GM19193 (cell line): Measurements from ENCODE around the gene ITPR1.

Experiments used
- POLR2A ChIP-seq: IDR thresholded peaks from 4 replicates; pipeline ENCODE4 v1.6.1; 2011; ENCODE audit not compliant: insufficient read depth, insufficient read length; ENCODE audit errors: extremely low read depth

Gene ITPR1

DNA sequence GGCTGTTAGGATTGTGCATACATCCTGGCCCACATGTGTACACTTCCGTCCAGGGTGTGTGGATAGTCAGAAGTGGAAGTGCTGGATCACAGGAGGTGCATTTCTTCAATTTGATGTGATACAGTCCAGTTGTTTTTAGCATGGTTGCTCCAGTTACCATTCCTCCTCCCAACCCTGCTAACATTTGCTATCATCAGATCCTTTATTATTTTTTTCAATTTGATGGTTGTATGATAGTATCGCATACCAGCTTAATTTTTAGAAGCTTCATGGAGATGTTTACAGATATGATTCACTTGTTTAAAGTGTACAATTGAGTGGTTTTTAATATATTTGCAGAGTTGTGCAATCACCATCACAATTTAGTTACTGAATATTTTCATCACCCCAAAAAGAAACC is 202.7 kb downstream of the ITPR1 start:
- no peak for TF ChIP-seq POLR2A

- TF ChIP-seq POLR2A = no peak
These were observed 203.1 kb downstream of the ITPR1 start for GRCh38 chr3:4696266-4696665.

GRCh38 chr3:4698125-4698821 is 205.1 kb downstream of the ITPR1 start:
- TF ChIP-seq POLR2A = no peak

GRCh38 chr3:4703054-4703480 is 209.9 kb downstream of the ITPR1 start:
- TF ChIP-seq POLR2A = no peak

DNA sequence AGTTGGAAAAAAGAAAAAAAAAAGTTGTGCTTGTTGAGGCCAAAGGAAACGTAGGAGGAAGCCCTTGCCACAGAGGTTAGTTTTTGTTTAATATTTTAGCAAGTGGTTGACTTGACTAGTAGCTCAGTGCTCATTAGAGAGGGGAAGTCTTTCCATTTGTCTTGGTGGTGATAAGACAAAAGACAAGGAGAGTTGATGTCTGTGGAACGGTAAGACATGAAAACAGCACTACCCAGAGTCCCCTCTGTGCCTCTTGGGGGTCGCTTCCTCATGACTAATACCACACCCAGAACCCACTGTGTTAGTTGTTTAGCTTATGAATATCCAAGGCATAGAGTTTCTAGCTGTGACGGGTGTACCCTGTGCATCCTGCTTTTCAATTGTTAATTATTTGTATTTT is 211.4 kb downstream of the ITPR1 start:
- no peak for TF ChIP-seq POLR2A

- TF ChIP-seq POLR2A = no peak
These were observed 214.2 kb downstream of the ITPR1 start for GRCh38 chr3:4707324-4707723.

DNA sequence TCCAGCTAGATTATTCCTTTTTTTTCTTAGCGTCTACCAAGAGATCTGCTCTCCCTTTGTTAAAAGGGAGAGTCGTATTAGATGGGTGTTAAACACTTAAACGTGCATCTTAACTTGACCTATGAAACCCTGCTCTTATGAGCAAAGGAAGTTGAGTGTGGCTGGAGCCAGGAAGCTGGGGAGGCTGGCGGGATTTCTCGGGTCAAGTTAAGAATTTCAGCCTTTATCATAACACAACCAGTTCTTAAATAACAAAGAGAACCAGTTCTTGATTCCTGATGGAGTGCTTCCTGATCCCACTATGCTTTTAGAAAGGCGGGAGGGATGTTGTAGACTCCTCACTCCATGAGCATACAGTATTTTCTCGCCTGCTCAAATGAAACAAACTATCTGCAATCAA is 215.1 kb downstream of the ITPR1 start:
- TF ChIP-seq POLR2A = no peak

- no peak for TF ChIP-seq POLR2A
These were observed 216.2 kb downstream of the ITPR1 start for GRCh38 chr3:4709341-4709740.

- no peak for TF ChIP-seq POLR2A
These were observed 217.0 kb downstream of the ITPR1 start for GRCh38 chr3:4710191-4710590.

DNA sequence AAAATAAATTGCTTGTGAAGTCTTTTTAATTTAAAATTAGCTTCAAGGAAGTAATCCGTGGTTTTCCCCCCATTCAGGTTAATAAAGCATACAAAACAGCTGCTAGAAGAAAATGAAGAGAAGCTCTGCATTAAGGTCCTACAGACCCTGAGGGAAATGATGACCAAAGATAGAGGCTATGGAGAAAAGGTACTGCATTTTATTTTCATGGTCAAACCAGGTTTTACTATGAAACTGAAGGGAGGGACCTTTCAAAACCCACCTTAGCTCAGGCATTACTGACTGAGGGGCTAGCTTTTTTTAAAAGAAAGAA is 218.5 kb downstream of the ITPR1 start:
- TF ChIP-seq POLR2A = no peak

DNA sequence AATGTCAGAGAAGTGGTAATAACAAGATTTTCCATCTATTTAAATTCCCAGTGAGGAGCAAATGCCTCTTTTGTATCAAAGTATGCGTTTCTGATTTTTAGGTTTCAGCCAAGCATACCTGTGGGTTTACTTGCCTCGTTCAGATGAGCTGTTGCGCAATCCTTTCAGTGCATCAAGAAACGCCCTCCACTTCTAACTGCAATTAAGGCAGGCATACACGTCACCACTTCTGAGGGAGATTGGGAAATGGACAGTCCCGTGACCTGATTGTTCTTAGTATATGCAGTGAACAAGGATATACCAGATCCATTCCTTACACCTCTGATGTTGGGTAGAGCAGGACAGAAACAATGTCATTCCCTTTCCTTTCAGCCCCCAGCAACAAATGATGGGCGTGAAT is 219.0 kb downstream of the ITPR1 start:
- TF ChIP-seq POLR2A = no peak

- no peak for TF ChIP-seq POLR2A
These were observed 220.9 kb downstream of the ITPR1 start for GRCh38 chr3:4714045-4714444.

GRCh38 chr3:4716266-4716665 is 223.1 kb downstream of the ITPR1 start:
- no peak for TF ChIP-seq POLR2A

GRCh38 chr3:4716706-4717362 is 223.7 kb downstream of the ITPR1 start:
- no peak for TF ChIP-seq POLR2A

GRCh38 chr3:4717363-4717740 is 224.2 kb downstream of the ITPR1 start:
- TF ChIP-seq POLR2A = no peak

DNA sequence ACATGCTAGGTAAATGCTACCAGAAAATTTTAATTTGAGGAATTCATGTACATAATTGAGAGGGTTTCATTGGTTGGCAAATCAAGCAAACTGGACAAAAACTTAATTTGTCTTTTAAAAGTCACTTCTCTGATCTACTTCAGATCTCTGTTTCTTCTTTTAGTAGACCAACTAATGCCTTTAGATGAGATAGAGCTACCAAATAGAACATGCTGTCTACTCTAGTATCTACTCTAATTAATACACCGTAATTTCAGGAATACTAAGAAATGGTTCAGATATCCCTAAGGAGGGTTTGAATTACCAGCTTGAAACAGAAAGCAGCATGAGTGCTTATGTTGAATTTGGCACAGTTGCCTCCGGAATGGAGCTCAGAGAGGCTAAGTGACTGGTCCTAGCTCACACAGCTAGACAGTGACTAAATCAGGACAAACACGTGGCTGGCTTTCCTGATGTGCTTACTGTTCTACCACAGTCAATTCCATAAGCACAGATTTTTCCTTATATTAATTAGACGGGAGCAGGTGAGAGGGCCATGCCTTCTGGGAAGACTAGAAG is 225.1 kb downstream of the ITPR1 start:
- TF ChIP-seq POLR2A = no peak
